Medulla oblongata (tissue), 1 donor: Measurements from ENCODE around the gene TRMT10A.
"Not testable (repeated sequence)": the region's sequence is repeated elsewhere in the genome, so short reads cannot be mapped to it uniquely, and the experiment has no call there.

Experiments
- DNase-seq: peaks from one replicate; pipeline ENCODE4 v3.0.0-alpha.2; 2015; ENCODE audit errors: extremely low spot score

The TRMT10A gene

DNA sequence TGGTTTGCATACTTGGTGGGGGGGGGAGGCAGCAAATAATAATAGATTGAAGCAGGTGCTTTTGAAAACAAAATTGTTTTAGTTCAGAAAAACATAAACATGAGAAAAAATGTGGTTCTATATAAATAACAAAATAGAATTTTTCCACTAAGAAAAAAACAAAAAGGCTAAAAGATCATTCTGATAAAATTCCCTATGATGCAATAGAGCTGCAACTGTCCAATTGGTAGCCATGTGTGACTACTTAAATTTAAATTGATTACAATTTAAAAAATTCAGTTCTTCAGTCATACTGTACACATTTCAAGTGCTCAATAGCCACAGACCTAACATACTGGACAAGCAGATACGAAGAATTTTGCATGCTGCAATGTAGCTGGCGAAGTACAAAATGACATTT lies 11.0 kb downstream of the TRMT10A start:
- DNase-seq: no peak

DNA sequence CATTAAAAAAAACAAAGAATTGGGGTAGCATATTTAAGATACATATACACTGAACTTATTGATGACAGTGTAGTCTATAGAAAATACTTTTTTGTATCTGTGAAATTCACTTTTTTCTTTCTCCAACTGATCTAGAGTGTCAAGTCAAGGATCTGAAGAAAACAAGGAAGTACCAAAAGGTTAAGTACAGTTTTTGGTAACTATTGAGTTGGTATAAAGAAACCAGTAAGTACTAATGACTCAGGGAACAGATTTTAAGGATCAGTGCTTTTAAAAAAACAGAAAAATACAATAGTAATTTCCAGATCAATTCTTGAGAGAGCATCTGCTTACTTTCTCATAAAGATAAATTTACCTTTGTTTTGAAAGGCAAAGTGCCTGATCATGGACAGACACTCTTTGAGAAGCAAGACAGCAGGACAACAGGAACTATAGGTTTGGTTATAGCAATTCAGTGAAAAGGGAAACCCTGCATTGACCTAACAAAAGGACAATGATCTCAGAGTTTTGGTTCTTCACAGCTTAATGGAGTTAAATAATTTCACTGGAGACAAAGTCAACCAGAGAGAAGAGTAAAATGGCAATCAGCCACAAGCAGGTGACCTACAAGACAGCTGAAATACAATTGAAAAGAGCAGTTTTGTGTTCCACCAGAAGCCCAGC lies 23.4 kb downstream of the TRMT10A start:
- no peak for DNase-seq

DNA sequence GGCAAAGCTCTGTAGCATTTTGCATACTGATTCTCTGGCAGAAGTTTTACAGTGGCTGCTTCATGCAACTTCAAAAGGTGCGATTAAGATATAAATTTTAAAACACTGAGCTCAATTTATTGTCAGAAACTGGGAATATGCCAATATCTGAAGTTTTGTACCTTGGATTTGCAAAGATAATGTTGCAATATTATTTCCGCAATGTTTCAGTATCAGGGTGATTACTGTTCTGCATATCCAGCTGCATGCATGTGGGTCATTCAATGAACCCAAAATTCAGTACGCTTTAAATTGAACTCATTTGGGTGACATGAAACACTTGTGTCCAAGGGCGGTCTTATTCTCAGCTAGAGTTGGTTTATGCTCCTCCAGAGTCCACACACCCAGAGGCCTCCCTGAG lies 26.2 kb downstream of the TRMT10A start:
- DNase-seq: no peak

DNA sequence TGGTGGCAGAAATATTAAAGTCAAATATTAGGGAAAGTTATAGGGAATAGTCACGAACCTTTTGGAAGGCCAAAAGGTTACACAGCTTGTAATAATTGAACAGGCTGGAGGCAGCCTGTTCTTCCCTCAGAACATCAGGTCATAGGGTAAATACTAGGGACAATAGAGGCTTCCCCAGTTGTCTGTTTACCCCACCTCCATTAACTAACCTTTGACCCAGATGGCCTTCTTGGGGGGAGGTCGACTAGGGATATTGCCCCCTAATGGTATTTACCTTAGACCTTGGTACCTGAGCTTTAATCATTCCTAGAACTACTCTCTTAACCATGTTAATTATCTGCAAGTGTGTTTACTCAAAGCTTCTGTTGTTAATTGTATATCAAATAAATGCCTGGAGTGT lies 27.0 kb downstream of the TRMT10A start:
- no peak for DNase-seq

DNA sequence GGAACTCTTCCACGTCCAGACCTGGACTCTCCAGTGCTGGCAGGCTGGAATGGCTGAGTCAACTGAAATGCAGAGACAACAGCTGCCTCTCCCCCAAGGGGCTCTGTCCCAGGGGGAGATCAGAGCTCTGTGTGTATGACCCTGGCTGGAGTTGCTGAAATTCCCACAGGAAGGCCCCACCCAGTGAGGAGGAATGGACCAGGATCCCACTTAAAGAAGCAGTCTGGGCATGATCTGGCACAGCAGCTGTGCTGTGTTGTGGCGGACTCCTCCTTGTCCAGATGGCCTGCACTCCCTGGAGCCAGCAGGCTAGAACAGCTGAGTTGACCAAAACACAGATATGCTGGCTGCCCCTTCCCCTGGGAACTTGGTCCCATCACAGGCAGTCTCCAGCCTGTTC lies 27.6 kb downstream of the TRMT10A start:
- DNase-seq: no peak

DNA sequence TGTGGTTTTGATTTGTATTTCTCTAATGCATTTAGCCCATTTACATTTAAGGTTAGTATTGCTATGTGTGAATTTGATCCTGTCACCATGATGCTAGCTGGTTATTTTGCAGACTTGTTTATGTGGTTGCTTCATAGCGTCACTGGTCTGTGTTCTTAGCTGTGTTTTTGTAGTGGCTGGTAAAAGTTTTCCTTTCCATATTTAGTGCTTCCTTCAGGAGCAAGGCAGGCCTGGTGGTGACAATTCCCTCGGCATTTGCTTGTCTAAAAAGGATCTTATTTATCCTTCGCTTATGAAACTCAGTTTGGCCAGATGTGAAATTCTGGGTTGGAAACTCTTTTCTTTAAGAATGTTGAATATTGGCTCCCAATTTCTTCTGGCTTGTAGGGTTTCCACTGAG lies 29.1 kb downstream of the TRMT10A start:
- not testable (repeated sequence) for DNase-seq

DNA sequence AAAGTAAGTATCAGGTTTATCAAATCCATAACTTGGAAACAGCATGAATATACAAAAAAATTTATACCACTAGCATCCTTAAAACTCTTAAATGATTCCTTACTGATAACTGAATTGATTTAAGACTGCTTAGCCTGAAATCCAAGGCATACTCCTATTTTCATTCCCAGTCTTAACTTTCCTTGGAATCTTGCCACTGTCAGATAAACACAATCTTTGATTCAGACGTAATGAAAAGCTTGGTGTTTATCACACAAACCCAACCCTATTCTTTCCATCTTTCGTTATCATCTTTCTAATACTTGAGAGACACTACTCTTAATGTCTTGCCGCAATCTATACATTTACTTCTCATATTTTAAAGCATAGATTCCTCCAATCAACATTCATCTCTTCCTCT lies 33.9 kb downstream of the TRMT10A start:
- no peak for DNase-seq

DNA sequence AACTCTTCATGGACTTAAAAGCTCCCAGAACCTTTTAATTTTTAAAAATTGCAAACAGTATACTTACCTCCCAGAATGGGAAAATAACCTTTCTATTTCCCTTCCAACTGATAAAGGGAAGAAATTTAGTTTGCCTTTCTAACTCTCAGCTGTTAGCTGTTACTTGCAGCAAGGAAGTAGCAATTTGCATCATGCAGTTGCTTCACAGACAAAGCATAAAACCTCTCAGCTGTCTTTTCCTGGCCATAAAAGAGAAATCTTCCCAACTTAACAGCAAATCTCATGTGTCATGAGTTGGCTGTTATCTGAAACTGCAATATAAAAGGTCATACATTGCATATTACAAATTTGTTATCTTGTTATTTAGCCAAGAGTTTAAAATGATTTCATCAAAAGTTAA lies 34.6 kb downstream of the TRMT10A start:
- no peak for DNase-seq

DNA sequence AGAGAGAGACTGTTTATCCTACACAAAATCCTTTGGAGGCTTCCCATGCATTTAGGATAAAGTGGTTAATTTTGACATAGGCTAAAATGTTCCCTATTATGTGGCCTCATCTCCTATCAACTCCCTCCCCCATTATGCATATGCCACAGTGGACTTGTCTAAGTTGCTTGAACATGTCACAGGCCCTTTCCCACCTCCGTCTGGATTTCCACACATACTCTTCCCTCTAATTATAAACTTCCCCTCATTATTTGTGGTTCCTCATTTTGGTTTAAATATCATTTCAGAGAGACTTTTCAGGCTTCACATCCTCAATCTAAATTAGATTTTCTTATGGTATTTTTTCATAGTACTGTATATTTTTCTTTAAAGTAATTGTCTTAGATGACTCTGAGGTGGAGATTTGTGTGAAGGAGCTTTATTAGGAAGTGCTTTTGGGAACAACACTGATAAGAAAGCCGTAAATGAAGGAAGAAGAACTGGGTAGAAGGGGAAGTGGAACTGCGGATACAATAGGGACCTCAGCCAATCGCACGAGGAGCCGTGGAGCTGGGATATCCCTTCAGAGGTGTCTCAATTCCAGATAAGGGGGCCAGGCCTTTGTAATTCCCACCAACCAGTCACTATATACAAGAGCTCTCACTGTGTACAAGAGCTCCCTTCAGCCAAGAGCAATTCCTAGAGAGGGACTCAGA lies 45.1 kb downstream of the TRMT10A start:
- peak; percentile 30 for DNase-seq

DNA sequence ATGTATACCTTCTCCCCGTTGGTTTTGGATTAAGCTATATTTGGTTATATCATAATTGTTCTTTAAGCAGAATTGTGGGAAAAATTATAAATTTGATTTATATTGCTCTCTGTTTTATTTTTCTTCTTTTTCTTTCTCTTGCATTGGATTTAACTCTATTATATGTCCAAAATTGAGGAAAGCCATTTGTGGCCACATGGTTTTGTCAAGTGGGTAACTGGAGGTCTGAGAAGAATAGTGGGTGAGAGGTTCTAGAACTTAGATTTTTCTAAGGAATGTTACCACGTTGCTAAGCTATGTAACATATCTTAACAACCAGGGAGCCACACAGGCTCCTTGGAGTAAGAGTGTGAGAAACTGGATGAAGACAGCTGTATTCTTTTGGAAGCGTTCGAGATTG lies 53.1 kb downstream of the TRMT10A start, which contains the start of gene C4orf17:
TSS of gene C4orf17 (plus strand) at position 301 of the 400 bp plus-strand sequence. CDS start 2,061 bp downstream, outside the sequence.
- no peak for DNase-seq

DNA sequence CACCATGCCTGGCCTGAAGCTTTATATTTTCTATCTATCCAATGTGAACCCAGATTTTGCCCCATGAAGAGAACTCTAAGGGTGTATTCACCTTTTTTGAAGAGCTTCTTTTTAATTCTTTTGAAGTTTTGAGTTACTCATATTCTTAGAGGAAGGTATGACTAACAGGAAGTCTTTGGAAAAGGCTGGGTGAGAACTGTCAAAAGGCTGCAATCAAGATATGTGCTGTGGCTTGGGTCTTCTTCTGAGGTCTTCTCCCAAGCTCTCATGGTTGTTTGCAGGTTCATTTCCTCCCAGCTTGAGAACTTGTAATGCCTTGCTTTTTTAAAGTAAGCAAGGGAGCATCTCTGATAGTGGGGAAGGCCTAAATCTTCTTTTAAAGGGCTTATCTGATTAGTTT lies 56.1 kb downstream of the TRMT10A start:
- no peak for DNase-seq

DNA sequence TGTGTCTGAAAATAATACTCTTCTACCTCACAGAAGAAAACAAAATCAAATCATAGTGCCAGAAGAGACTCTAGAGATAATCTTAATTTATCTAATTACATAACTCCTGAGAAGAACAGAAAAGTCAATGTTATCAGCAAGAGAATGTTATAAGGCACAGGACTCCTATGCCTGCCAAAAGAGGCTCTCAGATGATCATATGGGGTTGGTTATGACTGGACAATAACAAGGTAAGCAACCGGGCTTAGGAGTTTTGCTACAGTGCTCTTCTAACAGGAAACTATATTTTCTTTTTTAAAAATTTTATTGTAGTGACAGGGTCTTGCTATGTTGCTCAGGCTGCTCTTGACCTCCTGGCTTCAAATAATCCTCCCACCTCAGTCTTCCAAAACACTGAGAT lies 56.5 kb downstream of the TRMT10A start:
- no peak for DNase-seq

DNA sequence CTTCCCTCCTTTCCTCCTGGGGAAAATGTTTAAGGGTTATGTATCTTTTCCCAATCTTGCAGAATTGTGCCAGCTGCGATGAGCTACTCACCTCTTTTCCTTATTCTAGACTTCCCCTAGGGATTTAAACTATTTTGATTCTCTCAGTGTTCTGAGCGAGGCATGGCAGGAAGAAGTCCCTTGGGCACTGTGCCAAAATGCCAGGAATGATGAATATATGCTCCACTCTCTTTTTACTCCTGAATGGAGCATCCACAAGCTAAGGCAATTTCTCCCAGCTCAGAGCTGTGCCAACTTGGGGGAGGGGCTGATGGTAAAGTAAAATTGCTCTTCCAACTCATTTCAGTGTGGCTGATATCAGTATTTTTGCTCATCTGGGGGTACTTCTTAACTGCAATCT lies 57.1 kb downstream of the TRMT10A start:
- no peak for DNase-seq

DNA sequence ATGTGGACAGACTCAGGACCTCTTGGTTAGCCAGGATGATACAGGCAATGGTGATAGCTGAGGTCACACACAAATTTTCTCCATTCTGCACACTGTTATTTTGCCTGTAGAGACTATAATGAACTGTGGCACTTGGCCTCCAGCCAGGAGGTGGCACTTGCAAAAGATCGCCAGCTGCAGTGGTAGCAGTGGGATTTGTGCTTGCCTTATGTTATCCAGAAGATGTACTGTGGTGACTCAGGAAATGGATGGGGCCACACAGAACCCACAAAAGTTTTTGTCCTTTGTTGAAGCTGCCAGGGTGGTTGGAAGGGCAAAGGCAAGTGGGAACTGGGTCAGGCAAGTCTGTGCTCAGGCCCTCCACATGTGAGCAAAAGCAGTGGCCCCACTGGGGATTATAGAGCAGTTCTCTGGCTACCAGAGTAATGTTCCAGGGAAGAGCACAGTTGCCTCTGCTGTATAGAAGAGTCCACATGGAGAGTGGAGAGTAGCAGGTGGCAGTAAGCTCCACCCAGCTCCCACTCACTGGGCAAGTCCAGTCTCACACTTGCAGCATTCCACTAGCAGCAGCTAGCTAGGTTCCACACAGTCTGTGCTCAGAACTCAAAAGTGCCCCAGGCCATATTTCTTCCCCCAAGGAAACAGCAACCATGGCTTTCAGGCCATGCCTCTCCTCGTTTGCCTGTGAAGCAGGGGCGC lies 58.9 kb downstream of the TRMT10A start:
- DNase-seq: no peak
